ENCODE measurements around the gene CCDC188. TPM values are rescaled to one million over a fixed set of nuclear protein-coding genes. Genes with fewer than 3 reads are reported as not detected.

Gene CCDC188
- total and polyA plus RNA-seq, 2 of the 13 experiments (the other 11 are each of a cell fraction or from before 2014, with no cell fraction given), result not detected

DNA sequence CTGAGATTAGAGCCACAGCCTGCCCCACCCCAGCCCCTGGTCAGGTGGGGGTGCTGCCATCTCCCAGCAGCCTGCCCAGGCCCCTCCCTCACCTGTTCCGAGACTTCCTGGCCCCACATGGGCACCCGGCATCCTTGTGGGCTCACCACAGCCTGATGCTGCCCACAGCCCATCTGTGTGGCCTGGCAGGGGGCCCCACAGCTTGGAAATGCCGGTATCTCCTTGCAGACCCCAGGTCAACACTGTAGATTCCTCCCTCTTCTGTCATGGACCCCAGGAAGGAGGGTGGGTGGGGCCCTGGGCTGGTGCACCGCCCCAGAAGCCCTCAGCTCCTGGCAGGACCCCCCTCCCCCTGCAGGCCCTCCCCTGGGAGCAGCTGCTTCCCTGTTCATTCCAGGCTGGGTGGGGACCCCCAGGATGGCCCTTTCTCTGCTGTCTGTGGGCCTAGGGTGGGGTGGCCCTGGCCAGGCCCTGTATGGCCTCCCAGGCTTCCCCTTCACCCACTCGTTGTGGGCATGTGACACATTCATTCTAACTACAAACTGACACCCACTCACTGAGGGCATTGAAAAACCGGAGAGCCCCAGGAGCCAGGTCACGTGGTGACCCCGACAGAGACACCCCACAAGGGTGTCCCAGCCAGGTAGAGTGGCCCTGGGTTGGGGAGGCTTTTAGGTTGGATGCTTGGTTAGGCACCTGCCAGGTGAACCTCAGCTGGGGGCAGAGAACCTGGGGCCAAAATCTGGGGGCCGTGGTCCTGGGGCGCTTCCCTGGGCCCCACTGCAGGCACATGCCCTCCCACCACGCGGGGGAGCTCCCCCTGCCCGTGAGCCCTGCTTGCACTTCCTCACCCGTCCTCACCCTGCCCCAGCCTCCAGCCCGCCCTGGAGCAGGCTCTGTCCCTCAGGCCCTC, 44.1 kb upstream of the CCDC188 start:
- Histone ChIP-seq H3K79me2 (ENCODE audit: insufficient read depth, low read length) (no peaks in the 10 kb centered on the region), H3K4me2 (ENCODE audit: low read depth, low read length) (no peak overlapping the region), H3K27me3 (ENCODE audit: control insufficient read depth in 1 of 2, insufficient read depth in 2 of 2, low read length in 2 of 2) (peaks cover 19 to 91% of the 10 kb centered on the region in 2 experiments; a peak in 3 of 5 replicates), H2AFZ (ENCODE audit: low read length) (no peak overlapping the region), H3K4me1 (ENCODE audit: insufficient read depth, low read length) (no peaks in the 10 kb centered on the region), H3K9ac (ENCODE audit: insufficient read depth, low read depth, low read length) (no peak overlapping the region), H3K4me3 (replicated peaks in 1 of 3; ENCODE audit: insufficient read depth in 1 of 3, low read depth in 2 of 3, low read length in 3 of 3) (no peak overlapping the region), H4K20me1 (ENCODE audit: insufficient read depth, low read length) (no peaks in the 10 kb centered on the region), H3K36me3 (replicated peaks in 1 of 2; ENCODE audit: control insufficient read depth in 1 of 2, insufficient read depth in 2 of 2, low read length in 2 of 2) (no peaks in the 10 kb centered on the region), H3K9me3 (ENCODE audit: low read length) (no peaks in the 10 kb centered on the region), H3K27ac (ENCODE audit: extremely low read length, insufficient read depth, low read length) (no peak overlapping the region)
- TF ChIP-seq CTCF (CRISPR knock-in tag; IDR thresholded peaks at IDR 0.05) (0 out of 2 replicates have a peak, but pooled peaks have one; percentile 13), RCOR2 (CRISPR knock-in tag; IDR thresholded peaks at IDR 0.05) (no peak)
- intact Hi-C loops (cut with micrococcal nuclease; ENCODE audit: unreplicated experiment) (no loop called here), in situ Hi-C loops (cut with HindIII; ENCODE audit: extremely low pct_ligation_motif_present, low pct_unique_long_range_greater_than_20kb) (no loop called here)
- DNase-seq (ENCODE audit: low spot score) (no peak), FAIRE-seq (no peak), ATAC-seq (peak; percentile 23; the same call in 2 of the 3 replicates)
- ChIA-PET POLR2A (no interaction called here), CTCF (ENCODE audit: low intra/inter-chr PET ratio, low total read pairs) (no interaction called here)
- 3% methylated on average over 4 of the region's 15 CpGs for WGBS (ENCODE audit: low lambda C conversion rate)
- BruUV-seq (replicated peaks), result no TSS peak

DNA sequence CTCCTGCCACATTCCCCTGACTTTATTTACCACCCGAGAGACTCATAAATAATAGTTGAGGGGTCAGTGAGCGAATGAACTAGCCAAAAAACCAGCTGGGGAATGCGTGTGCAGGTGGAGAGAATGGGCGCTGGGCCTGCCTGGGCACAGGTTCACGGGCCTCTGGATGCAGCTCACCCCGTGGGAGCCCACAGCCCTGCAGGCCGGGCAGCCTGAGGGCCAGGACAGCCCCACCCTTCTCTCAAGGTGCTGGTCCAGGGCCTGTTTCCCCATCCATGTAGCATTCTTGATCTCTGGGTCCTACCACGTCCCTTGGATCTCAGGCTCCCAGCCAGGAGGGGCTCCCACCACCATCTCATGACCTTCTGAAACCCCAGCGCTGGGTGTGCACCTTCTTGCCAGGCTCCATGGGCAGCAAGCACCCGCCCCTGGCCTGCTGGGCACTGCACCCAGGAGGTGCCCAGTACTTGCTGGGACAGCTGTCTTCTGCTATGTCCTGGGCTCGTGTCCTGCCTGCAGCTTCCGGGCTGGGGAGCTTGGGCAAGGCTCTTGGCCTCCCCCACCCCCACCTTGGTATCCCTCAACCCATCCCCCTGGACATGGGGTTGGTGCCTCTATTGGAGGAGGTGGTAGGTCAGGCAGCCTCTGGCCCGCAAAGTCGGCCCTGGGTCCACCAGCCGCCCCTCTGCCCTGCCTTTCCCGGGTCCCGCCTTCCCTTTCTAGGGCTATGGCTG, 43.1 kb upstream of the CCDC188 start:
- DNase-seq (ENCODE audit: low spot score) (no peak), FAIRE-seq (no peak), ATAC-seq (no peak)
- H3K4me2 ChIP-seq (ENCODE audit: low read depth, low read length), result no peak overlapping the region
- no CpG with 5 or more reads among the region's 17 CpGs for WGBS (ENCODE audit: low lambda C conversion rate)
- intact Hi-C loops (cut with micrococcal nuclease; ENCODE audit: unreplicated experiment) (no loop called here), in situ Hi-C loops (cut with HindIII; ENCODE audit: extremely low pct_ligation_motif_present, low pct_unique_long_range_greater_than_20kb) (no loop called here)
- no peaks in the 10 kb centered on the region for H3K9me3 ChIP-seq (ENCODE audit: low read length)
- CTCF ChIA-PET (ENCODE audit: low intra/inter-chr PET ratio, low total read pairs), result no interaction called here
- H3K79me2 ChIP-seq (ENCODE audit: insufficient read depth, low read length), result no peaks in the 10 kb centered on the region
- no peaks in the 10 kb centered on the region for H3K4me1 ChIP-seq (ENCODE audit: insufficient read depth, low read length)
- H2AFZ ChIP-seq (ENCODE audit: low read length), result no peak overlapping the region
- no peaks in the 10 kb centered on the region for H3K36me3 ChIP-seq (replicated peaks in 1 of 2; ENCODE audit: control insufficient read depth in 1 of 2, insufficient read depth in 2 of 2, low read length in 2 of 2)
- no peak overlapping the region for H3K9ac ChIP-seq (ENCODE audit: insufficient read depth, low read depth, low read length)
- H3K27me3 ChIP-seq (ENCODE audit: control insufficient read depth in 1 of 2, insufficient read depth in 2 of 2, low read length in 2 of 2), result peaks cover 18 to 82% of the 10 kb centered on the region in 2 experiments; a peak in 3 of 5 replicates
- no peak overlapping the region for H3K27ac ChIP-seq (ENCODE audit: extremely low read length, insufficient read depth, low read length)
- no peak overlapping the region for H3K4me3 ChIP-seq (replicated peaks in 1 of 3; ENCODE audit: insufficient read depth in 1 of 3, low read depth in 2 of 3, low read length in 3 of 3)
- BruUV-seq (replicated peaks), result no TSS peak
- POLR2A ChIA-PET, result no interaction called here
- no peaks in the 10 kb centered on the region for H4K20me1 ChIP-seq (ENCODE audit: insufficient read depth, low read length)
- no peak for TF ChIP-seq SPEN (CRISPR knock-in tag; IDR thresholded peaks at IDR 0.05; ENCODE audit: low read depth)
- TF ChIP-seq, protein P1, sequence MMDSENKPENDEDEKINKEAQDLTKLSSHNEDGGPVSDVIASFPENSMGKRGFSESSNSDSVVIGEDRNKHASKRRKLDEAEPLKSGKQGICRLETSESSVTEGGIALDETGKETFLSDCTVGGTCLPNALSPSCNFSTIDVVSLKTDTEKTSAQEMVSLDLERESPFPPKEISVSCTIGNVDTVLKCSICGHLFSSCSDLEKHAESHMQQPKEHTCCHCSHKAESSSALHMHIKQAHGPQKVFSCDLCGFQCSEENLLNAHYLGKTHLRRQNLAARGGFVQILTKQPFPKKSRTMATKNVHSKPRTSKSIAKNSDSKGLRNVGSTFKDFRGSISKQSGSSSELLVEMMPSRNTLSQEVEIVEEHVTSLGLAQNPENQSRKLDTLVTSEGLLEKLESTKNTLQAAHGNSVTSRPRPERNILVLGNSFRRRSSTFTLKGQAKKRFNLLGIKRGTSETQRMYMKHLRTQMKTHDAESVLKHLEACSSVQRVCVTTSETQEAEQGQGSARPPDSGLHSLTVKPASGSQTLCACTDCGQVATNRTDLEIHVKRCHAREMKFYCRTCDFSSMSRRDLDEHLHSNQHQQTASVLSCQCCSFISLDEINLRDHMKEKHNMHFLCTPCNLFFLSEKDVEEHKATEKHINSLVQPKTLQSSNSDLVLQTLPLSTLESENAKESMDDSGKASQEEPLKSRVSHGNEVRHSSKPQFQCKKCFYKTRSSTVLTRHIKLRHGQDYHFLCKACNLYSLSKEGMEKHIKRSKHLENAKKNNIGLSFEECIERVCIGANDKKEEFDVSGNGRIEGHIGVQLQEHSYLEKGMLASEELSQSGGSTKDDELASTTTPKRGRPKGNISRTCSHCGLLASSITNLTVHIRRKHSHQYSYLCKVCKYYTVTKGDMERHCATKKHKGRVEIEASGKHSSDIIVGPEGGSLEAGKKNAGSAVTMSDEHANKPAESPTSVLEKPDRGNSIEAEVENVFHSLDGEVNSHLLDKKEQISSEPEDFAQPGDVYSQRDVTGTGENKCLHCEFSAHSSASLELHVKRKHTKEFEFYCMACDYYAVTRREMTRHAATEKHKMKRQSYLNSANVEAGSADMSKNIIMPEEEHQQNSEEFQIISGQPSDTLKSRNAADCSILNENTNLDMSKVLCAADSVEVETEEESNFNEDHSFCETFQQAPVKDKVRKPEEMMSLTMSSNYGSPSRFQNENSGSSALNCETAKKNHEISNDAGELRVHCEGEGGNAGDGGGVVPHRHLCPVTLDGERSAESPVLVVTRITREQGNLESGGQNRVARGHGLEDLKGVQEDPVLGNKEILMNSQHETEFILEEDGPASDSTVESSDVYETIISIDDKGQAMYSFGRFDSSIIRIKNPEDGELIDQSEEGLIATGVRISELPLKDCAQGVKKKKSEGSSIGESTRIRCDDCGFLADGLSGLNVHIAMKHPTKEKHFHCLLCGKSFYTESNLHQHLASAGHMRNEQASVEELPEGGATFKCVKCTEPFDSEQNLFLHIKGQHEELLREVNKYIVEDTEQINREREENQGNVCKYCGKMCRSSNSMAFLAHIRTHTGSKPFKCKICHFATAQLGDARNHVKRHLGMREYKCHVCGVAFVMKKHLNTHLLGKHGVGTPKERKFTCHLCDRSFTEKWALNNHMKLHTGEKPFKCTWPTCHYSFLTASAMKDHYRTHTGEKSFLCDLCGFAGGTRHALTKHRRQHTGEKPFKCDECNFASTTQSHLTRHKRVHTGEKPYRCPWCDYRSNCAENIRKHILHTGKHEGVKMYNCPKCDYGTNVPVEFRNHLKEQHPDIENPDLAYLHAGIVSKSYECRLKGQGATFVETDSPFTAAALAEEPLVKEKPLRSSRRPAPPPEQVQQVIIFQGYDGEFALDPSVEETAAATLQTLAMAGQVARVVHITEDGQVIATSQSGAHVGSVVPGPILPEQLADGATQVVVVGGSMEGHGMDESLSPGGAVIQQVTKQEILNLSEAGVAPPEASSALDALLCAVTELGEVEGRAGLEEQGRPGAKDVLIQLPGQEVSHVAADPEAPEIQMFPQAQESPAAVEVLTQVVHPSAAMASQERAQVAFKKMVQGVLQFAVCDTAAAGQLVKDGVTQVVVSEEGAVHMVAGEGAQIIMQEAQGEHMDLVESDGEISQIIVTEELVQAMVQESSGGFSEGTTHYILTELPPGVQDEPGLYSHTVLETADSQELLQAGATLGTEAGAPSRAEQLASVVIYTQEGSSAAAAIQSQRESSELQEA (CRISPR knock-in tag; IDR thresholded peaks at IDR 0.05; ENCODE audit: not compliant biosample characterization), result no peak
